Adipose tissue (tissue), 3 donors: ENCODE data around the gene MFF. TPM values are rescaled to one million over a fixed set of nuclear protein-coding genes. Genes with fewer than 3 reads are reported as not detected.
"Not testable (repeated sequence)": the region's sequence is repeated elsewhere in the genome, so short reads cannot be mapped to it uniquely, and the experiment has no call there.

Experiments used
- H3K27ac ChIP-seq: one replicate; pipeline ENCODE4 v1.5.1; 2013; ENCODE audit warnings: low read depth, low read length
- WGBS, 3 donors: extraction: QIAGEN DNeasy Blood & Tissue Kit; methylation state at CpG; one replicate each; pipeline ENCODE4 v1.1.7; 2013; 5-methylcytosine and 5-hydroxymethylcytosine counted together
- polyA plus RNA-seq, 3 donors: library from polyadenylated mRNA; stranded (reverse); fragments of 200-250 nt; gene quantifications; one replicate each; pipeline ENCODE4 v1.2.3, GENCODE V29; 2013
- donor health status: healthy with polysubstance abuse.
- donor health status: Bipolar disorder and iron deficiency.
- donor health status: healthy.

Gene MFF
- polyA plus RNA-seq, 3 donors = 45.3 to 74.9 (median 54.9) TPM

GRCh38 chr2:227370092-227370491, 45.0 kb downstream of the MFF start:
- WGBS, 3 donors = 69 to 84% (median 78%) methylated on average over 8 of the region's 8 CpGs

GRCh38 chr2:227370791-227371312, 45.8 kb downstream of the MFF start:
- no peak overlapping the region for H3K27ac ChIP-seq
- WGBS, 3 donors = 44 to 79% (median 49%) methylated on average over 9 of the region's 9 CpGs

More at GRCh38 chr2:227370092-227370491, 45.0 kb downstream of the MFF start:
- no peak overlapping the region for H3K27ac ChIP-seq

- H3K27ac ChIP-seq = no peak overlapping the region
- 88 to 91% (median 90%) methylated on average over 10 of the region's 10 CpGs for WGBS, 3 donors
Measured at GRCh38 chr2:227373389-227373788, 48.3 kb downstream of the MFF start.

- WGBS, 3 donors = 57 to 78% (median 69%) methylated on average over 6 of the region's 6 CpGs
- H3K27ac ChIP-seq = no peak overlapping the region
Measured at GRCh38 chr2:227374158-227374557, 49.1 kb downstream of the MFF start.

GRCh38 chr2:227376656-227377396, 51.8 kb downstream of the MFF start:
- H3K27ac ChIP-seq = no peak overlapping the region
- 64 to 72% (median 65%) methylated on average over 9 of the region's 9 CpGs for WGBS, 3 donors

- H3K27ac ChIP-seq = no peak overlapping the region
- 62 to 84% (median 71%) methylated on average over 8 of the region's 8 CpGs for WGBS, 3 donors
Measured at GRCh38 chr2:227377467-227378351, 52.7 kb downstream of the MFF start.

- H3K27ac ChIP-seq = no peak overlapping the region
- WGBS, 3 donors = 79 to 84% (median 80%) methylated on average over 4 of the region's 4 CpGs
Measured at GRCh38 chr2:227378371-227378782, 53.3 kb downstream of the MFF start.

GRCh38 chr2:227379095-227379494, 54.0 kb downstream of the MFF start, which contains the start of gene TM4SF20:
Gene TM4SF20, minus strand, starts transcription at chr2:227379306. Its CDS starts 38 bp downstream, at chr2:227379268.
- no peak within 1 kb of the TSS for H3K27ac ChIP-seq
- 65 to 90% (median 89%) methylated on average over 4 of the region's 4 CpGs for WGBS, 3 donors

- WGBS, 3 donors = 79 to 86% (median 84%) methylated on average over 2 of the region's 2 CpGs
- not testable (repeated sequence) for H3K27ac ChIP-seq
Measured at GRCh38 chr2:227382241-227382835, 57.3 kb downstream of the MFF start.

- WGBS, 3 donors = 52 to 71% (median 63%) methylated on average over 3 of the region's 3 CpGs
- H3K27ac ChIP-seq = no peak overlapping the region
Measured at GRCh38 chr2:227383686-227384085, 58.6 kb downstream of the MFF start.

- H3K27ac ChIP-seq = no peak overlapping the region
- 69 to 83% (median 80%) methylated on average over 6 of the region's 6 CpGs for WGBS, 3 donors
Measured at GRCh38 chr2:227386630-227387029, 61.6 kb downstream of the MFF start.

- WGBS, 3 donors = 71 to 86% (median 78%) methylated on average over 7 of the region's 7 CpGs
- H3K27ac ChIP-seq = not testable (repeated sequence)
Measured at GRCh38 chr2:227387583-227387982, 62.5 kb downstream of the MFF start, which contains the start of gene SCYGR1. Gene SCYGR1, minus strand, starts transcription at chr2:227387949. Its CDS starts 0 bp downstream, at chr2:227387949.

- WGBS, 3 donors = 67 to 79% (median 71%) methylated on average over 7 of the region's 7 CpGs
- no peak overlapping the region for H3K27ac ChIP-seq
Measured at GRCh38 chr2:227388537-227389011, 63.5 kb downstream of the MFF start.

- H3K27ac ChIP-seq = no peak overlapping the region
- WGBS, 3 donors = 70 to 89% (median 88%) methylated on average over 3 of the region's 3 CpGs
Measured at GRCh38 chr2:227389231-227389630, 64.2 kb downstream of the MFF start.

GRCh38 chr2:227389661-227390060, 64.6 kb downstream of the MFF start:
- 90 to 98% (median 96%) methylated on average over 7 of the region's 7 CpGs for WGBS, 3 donors
- H3K27ac ChIP-seq = no peak overlapping the region

GRCh38 chr2:227390468-227391256, 65.6 kb downstream of the MFF start:
- WGBS, 3 donors = 75 to 87% (median 85%) methylated on average over 17 of the region's 17 CpGs
- H3K27ac ChIP-seq = no peak overlapping the region

- 49 to 88% (median 50%) methylated on average over 2 of the region's 2 CpGs for WGBS, 3 donors
- no peak overlapping the region for H3K27ac ChIP-seq
Measured at GRCh38 chr2:227394401-227394800, 69.3 kb downstream of the MFF start.

GRCh38 chr2:227395556-227395955, 70.5 kb downstream of the MFF start:
- no peak overlapping the region for H3K27ac ChIP-seq
- 53 to 84% (median 60%) methylated on average over 1 of the region's 1 CpG for WGBS, 3 donors
